K562 (cell line): Measurements from ENCODE around the gene PDE1C. TPM values are rescaled to one million over a fixed set of nuclear protein-coding genes. Genes with fewer than 3 reads are reported as not detected.

Experiments
- ATAC-seq: fragments of 200-7000 bp; cut with Tn5 transposase; 3 replicates; pipeline ENCODE4 v1.9.1; 2020; ENCODE audit warnings: moderate library complexity
- BruUV-seq: library from RNA; stranded (reverse); fragments of 400-500 nt; replicated peaks from 2 replicates; lab custom pipeline; 2021; lab: Mats Ljungman, UMichigan
- CTCF ChIA-PET: fragments of 300-600 bp; formaldehyde crosslinking; extraction: SDS; loops from one replicate; lab custom pipeline; 2021; ENCODE audit warnings: low intra/inter-chr PET ratio; lab: Yijun Ruan, JAX
- POLR2A ChIA-PET: fragments of 300-600, 350-650 bp; sonication (Branson Sonifier 250); formaldehyde crosslinking; extraction: SDS; loops from one replicate; lab custom pipeline; 2021; ENCODE audit warnings: antibody characterized with exemption, inconsistent platforms; lab: Yijun Ruan, JAX
- DNase-seq, 4 experiments: peaks; one replicate each; pipeline versions ENCODE4 v3.0.0 to v3.0.0-alpha.2; 2011 to 2018; ENCODE audit warnings: low spot score in 3 of 4, mixed read lengths in 3 of 4; ENCODE audit errors: extremely low read depth in 1 of 4
- FAIRE-seq: peaks from 2 replicates; lab custom pipeline; 2011; peaks lifted over from hg19 to GRCh38; lab: Jason Lieb, UNC
- H2AFZ ChIP-seq: 2 replicates; pipeline ENCODE4 v1.6.0; 2011; ENCODE audit warnings: low read depth, low read length, control low read depth, inconsistent platforms
- H3K27ac ChIP-seq: fragments of 200-600 bp; 3 replicates; pipeline ENCODE4 v1.8.0; 2011; ENCODE audit warnings: low read depth, mild to moderate bottlenecking, control low read depth, inconsistent platforms, low read length, moderate library complexity, mixed read lengths; ENCODE audit errors: extremely low read depth
- H3K27me3 ChIP-seq, 2 experiments: fragments of 300-600 bp in 1 of 2; 2 replicates in 1 of 2; 3 replicates in 1 of 2; pipeline versions ENCODE4 v1.6.0 to v1.8.0; 2011; ENCODE audit warnings: inconsistent platforms in 2 of 2, low read length in 2 of 2, mild to moderate bottlenecking in 1 of 2, mixed read lengths in 1 of 2, moderate library complexity in 1 of 2; ENCODE audit not compliant: control insufficient read depth in 2 of 2, insufficient read depth in 2 of 2
- H3K36me3 ChIP-seq: fragments of 300-600 bp; 3 replicates; pipeline ENCODE4 v1.8.0; 2011; ENCODE audit warnings: mild to moderate bottlenecking, low read length, inconsistent platforms; ENCODE audit not compliant: control insufficient read depth, insufficient read depth
- H3K4me1 ChIP-seq, 2 experiments: fragments of 200-600 bp in 1 of 2; replicated peaks in 1 of 2; 2 replicates in 1 of 2; 3 replicates in 1 of 2; pipeline versions ENCODE4 v1.5.1 to v1.8.0; 2011; ENCODE audit warnings: inconsistent platforms in 2 of 2, low read length in 2 of 2, mild to moderate bottlenecking in 1 of 2, mixed read lengths in 1 of 2, moderate library complexity in 1 of 2; ENCODE audit not compliant: control insufficient read depth in 2 of 2, insufficient read depth in 2 of 2
- H3K4me2 ChIP-seq: 2 replicates; pipeline ENCODE4 v1.6.1; 2011; ENCODE audit warnings: low read length, control low read depth, inconsistent platforms, mixed read lengths; ENCODE audit not compliant: insufficient read depth
- H3K4me3 ChIP-seq: fragments of 200-600 bp; sonication (generic), shearing (Covaris generic); 2 replicates; pipeline ENCODE4 v1.5.1; 2016; ENCODE audit warnings: control low read depth, inconsistent platforms
- H3K79me2 ChIP-seq: fragments of 200-600 bp; 3 replicates; pipeline ENCODE4 v1.8.0; 2011; ENCODE audit warnings: low read length, inconsistent platforms; ENCODE audit not compliant: control insufficient read depth, insufficient read depth
- H3K9ac ChIP-seq, 2 experiments: 2 replicates each; pipeline versions ENCODE4 v1.6.0 to v1.6.1; 2011; ENCODE audit warnings: low read depth in 2 of 2, low read length in 2 of 2, control low read depth in 1 of 2, inconsistent platforms in 1 of 2, mild to moderate bottlenecking in 1 of 2, mixed read lengths in 1 of 2; ENCODE audit not compliant: insufficient read depth in 1 of 2
- H3K9me1 ChIP-seq: one replicate; pipeline ENCODE4 v1.6.0; 2011; ENCODE audit warnings: inconsistent platforms, mild to moderate bottlenecking, low read length, moderate library complexity; ENCODE audit not compliant: control insufficient read depth, insufficient read depth
- H3K9me3 ChIP-seq: replicated peaks from 2 replicates; pipeline ENCODE4 v1.5.1; 2011; ENCODE audit warnings: low read depth, low read length, inconsistent platforms; ENCODE audit not compliant: control insufficient read depth, insufficient read depth
- H4K20me1 ChIP-seq: replicated peaks from 2 replicates; pipeline ENCODE4 v1.6.1; 2011; ENCODE audit warnings: low read length, inconsistent platforms, mixed read lengths; ENCODE audit not compliant: control insufficient read depth, insufficient read depth
- EWSR1 ChIP-seq: fragments of 450-650 bp; IDR thresholded peaks from 2 replicates; pipeline ENCODE4 v1.6.1; 2018; ENCODE audit warnings: borderline replicate concordance, mild to moderate bottlenecking, low read depth, moderate library complexity; ENCODE audit not compliant: partially characterized antibody
- FOSL1 ChIP-seq: fragments of 200-800 bp; sonication (Bioruptor generic); conservative IDR thresholded peaks from 2 replicates; pipeline ENCODE4 v1.6.1; 2016; ENCODE audit warnings: missing genetic modification characterization, missing compliant biosample characterization
- PBX2 ChIP-seq, 2 experiments: IDR thresholded peaks in 1 of 2; conservative IDR thresholded peaks in 1 of 2; 2 replicates each; pipeline ENCODE4 v1.6.1; 2016; ENCODE audit warnings: low read depth in 2 of 2, mild to moderate bottlenecking in 1 of 2, missing compliant biosample characterization in 1 of 2, missing genetic modification characterization in 1 of 2, moderate library complexity in 1 of 2
- RAD21 ChIP-seq, 2 experiments: fragments of 250-450 bp in 1 of 2; fragments of 450-650 bp in 1 of 2; sonication (Bioruptor Pico) in 1 of 2; formaldehyde crosslinking in 1 of 2; IDR thresholded peaks in 1 of 2; conservative IDR thresholded peaks in 1 of 2; 2 replicates each; pipeline versions ENCODE4 v1.4.0 to v1.8.0; 2020 to 2022; ENCODE audit warnings: mild to moderate bottlenecking in 2 of 2, moderate library complexity in 1 of 2
- SIX5 ChIP-seq, 2 experiments: IDR thresholded peaks; 2 replicates each; pipeline ENCODE4 v1.6.1; 2011; ENCODE audit warnings: low read length in 2 of 2, borderline replicate concordance in 1 of 2, low read depth in 1 of 2, mild to moderate bottlenecking in 1 of 2, moderate library complexity in 1 of 2; ENCODE audit not compliant: insufficient read depth in 1 of 2
- TCF15 ChIP-seq: fragments of 250-450 bp; sonication (Bioruptor Pico); IDR thresholded peaks from 2 replicates; pipeline ENCODE4 v1.8.0; 2022; ENCODE audit warnings: moderate library complexity, mild to moderate bottlenecking, inconsistent platforms
- ZBTB1 ChIP-seq: sonication (generic); formaldehyde crosslinking; IDR thresholded peaks from 2 replicates; pipeline ENCODE4 v1.8.1; 2023; ENCODE audit warnings: missing genetic modification reagents, low read depth, mild to moderate bottlenecking, borderline replicate concordance
- ZNF395 ChIP-seq: fragments of 200-800 bp; sonication (Bioruptor generic); IDR thresholded peaks from 2 replicates; pipeline ENCODE4 v1.6.1; 2017; ENCODE audit warnings: missing genetic modification characterization, missing compliant biosample characterization
- ZNF696 ChIP-seq: fragments of 250-450 bp; sonication (Bioruptor Pico); conservative IDR thresholded peaks from 2 replicates; pipeline ENCODE4 v1.4.0; 2020; ENCODE audit warnings: mild to moderate bottlenecking, moderate library complexity
- WGBS: fragments of 100-300 bp; shearing (Covaris generic); methylation state at CpG from one replicate; pipeline ENCODE4 v1.1.6; 2016; ENCODE audit warnings: low coverage, mixed read lengths; ENCODE audit not compliant: insufficient coverage; ENCODE audit errors: missing lambda C conversion rate; 5-methylcytosine and 5-hydroxymethylcytosine counted together
- in situ Hi-C: fragments of 300-500 bp; cut with MboI; formaldehyde crosslinking; loops from 4 replicates; pipeline ENCODE4 v1.15.0; 2018; ENCODE audit warnings: inconsistent platforms, mixed read lengths
- intact Hi-C: fragments of 100-400 bp; cut with micrococcal nuclease; formaldehyde crosslinking; loops from 2 replicates; pipeline ENCODE4 v1.14.2; 2022
- polyA plus RNA-seq, 8 experiments: library from polyadenylated mRNA; depleted of rRNA in 4 of 8; stranded (reverse) in 5 of 8; unstranded in 3 of 8; fragments of >200 nt; fragmentation: Nextera tagmentation in 2 of 8; fragmentation: Illumina TruSeq in 1 of 8; extraction: Ambion mirVana in 2 of 8; extraction: Trizol in 1 of 8; gene quantifications; 2 replicates each; pipeline versions ENCODE4 v1.2.1 to v1.2.3, GENCODE V29; 2011 to 2014; ENCODE audit warnings: inconsistent platforms in 1 of 8, missing spikeins in 1 of 8
- total RNA-seq, 7 experiments: library from RNA; depleted of rRNA in 6 of 7; stranded (reverse); fragments of >200 nt in 6 of 7; fragmentation: Illumina TruSeq in 2 of 7; extraction: Trizol in 2 of 7; gene quantifications; 2 replicates each; pipeline versions ENCODE4 v1.2.1 to v1.2.3, GENCODE V29; 2011 to 2021; ENCODE audit warnings: low replicate concordance in 1 of 7

Gene PDE1C
- total and polyA plus RNA-seq, 9 of the 15 experiments (the other 6 are each of a cell fraction or from before 2014, with no cell fraction given) = under 0.01 to 0.01 TPM; not detected in 7

- TF ChIP-seq FOSL1 (tag) = no peak
- TF ChIP-seq TCF15 (CRISPR knock-in tag) = no peak
Measured at GRCh38 chr7:31883761-31884164, 186.4 kb downstream of the PDE1C start (continued).

- FAIRE-seq (no peak), ATAC-seq (no peak), DNase-seq (no peak)
- ChIA-PET POLR2A (no interaction called here), CTCF (no interaction called here)
- Histone ChIP-seq H3K27me3 (no peaks in the 10 kb centered on the region), H3K27ac (no peak overlapping the region), H4K20me1 (no peaks in the 10 kb centered on the region), H3K4me2 (no peak overlapping the region), H3K79me2 (no peaks in the 10 kb centered on the region), H2AFZ (no peak overlapping the region), H3K9ac (no peak overlapping the region), H3K36me3 (no peaks in the 10 kb centered on the region), H3K9me3 (no peaks in the 10 kb centered on the region), H3K4me3 (no peak overlapping the region), H3K4me1 (no peaks in the 10 kb centered on the region), H3K9me1 (no peaks in the 10 kb centered on the region)
- WGBS = 0% methylated on average over 4 of the region's 4 CpGs
- in situ Hi-C loops = no loop called here
- TF ChIP-seq EWSR1 = no peak
- TF ChIP-seq ZNF696 = no peak
- no peak for TF ChIP-seq SIX5 (IDR thresholded peaks at IDR 0.05; ENCODE audit: borderline replicate concordance in 1 of 2, insufficient read depth in 1 of 2, low read depth in 1 of 2, low read length in 2 of 2)
- TF ChIP-seq RAD21 (CRISPR knock-in tag; conservative IDR thresholded peaks at IDR 0.05 in 1 of 2, IDR thresholded peaks at IDR 0.05 in 1 of 2) = no peak
- TF ChIP-seq PBX2 (CRISPR knock-in tag; IDR thresholded peaks at IDR 0.05; ENCODE audit: low read depth) = no peak
- TF ChIP-seq PBX2 (tag; conservative IDR thresholded peaks at IDR 0.05; ENCODE audit: low read depth) = no peak
- TF ChIP-seq ZNF395 = no peak
- no peak for TF ChIP-seq ZBTB1
- intact Hi-C loops = no loop called here
- BruUV-seq = no TSS peak
Measured at GRCh38 chr7:31882187-31882586, 188.0 kb downstream of the PDE1C start.
